ENCODE results near the gene FKBP4. TPM values are rescaled to one million over a fixed set of nuclear protein-coding genes. Genes with fewer than 3 reads are reported as not detected.

Gene FKBP4
- total RNA-seq, 1 donor from 2014 or later: 68.7 TPM

GRCh38 chr12:2792671-2793500, 1.9 kb upstream of the FKBP4 start:
- H3K4me3 ChIP-seq (ENCODE audit: insufficient read depth, low read depth, low read length): no peak overlapping the region
- H3K4me3 Mint-ChIP-seq (ENCODE audit: unreplicated experiment): peak overlapping the region; percentile 73
- H3K4me1 Mint-ChIP-seq (ENCODE audit: low read depth, unreplicated experiment): peaks cover 2% of the 10 kb centered on the region
- no peak overlapping the region for H3K4me2 ChIP-seq (ENCODE audit: low read length)
- H3K27ac ChIP-seq (ENCODE audit: low read depth, low read length): no peak overlapping the region
- peaks cover 12% of the 10 kb centered on the region for H3K4me1 ChIP-seq (ENCODE audit: insufficient read depth, low read length)
- DNase-seq (ENCODE audit: low read depth) (no peak), FAIRE-seq (no peak)
- peaks cover 21% of the 10 kb centered on the region for H4K20me1 ChIP-seq (ENCODE audit: insufficient read depth, low read length)
- peaks cover 18% of the 10 kb centered on the region for H3K27me3 ChIP-seq (ENCODE audit: insufficient read depth, low read length)
- no peak overlapping the region for H2AFZ ChIP-seq (ENCODE audit: low read depth, low read length)
- peaks cover 4% of the 10 kb centered on the region for H3K36me3 ChIP-seq (ENCODE audit: insufficient read depth, low read length)
- peaks cover 6% of the 10 kb centered on the region for H3K36me3 Mint-ChIP-seq (ENCODE audit: low read depth, unreplicated experiment)
- H3K9me3 Mint-ChIP-seq (ENCODE audit: unreplicated experiment): no peaks in the 10 kb centered on the region
- H3K27ac Mint-ChIP-seq (ENCODE audit: unreplicated experiment): no peak overlapping the region
- H3K9ac ChIP-seq (ENCODE audit: low read length): no peak overlapping the region
- no peaks in the 10 kb centered on the region for H3K9me3 ChIP-seq (ENCODE audit: insufficient read depth, low read depth, low read length)
- TF ChIP-seq EZH2 (IDR thresholded peaks at IDR 0.05; ENCODE audit: insufficient read depth, low read length) (no peak), CTCF (IDR thresholded peaks at IDR 0.05; ENCODE audit: insufficient read depth, low read depth, low read length) (no peak)
- peaks cover 23% of the 10 kb centered on the region for H3K27me3 Mint-ChIP-seq (ENCODE audit: low read depth, unreplicated experiment)
- H3K79me2 ChIP-seq (ENCODE audit: insufficient read depth, low read length): peaks cover 24% of the 10 kb centered on the region

GRCh38 chr12:2793561-2793960, 1.2 kb upstream of the FKBP4 start:
- DNase-seq (ENCODE audit: low read depth): no peak
- Mint-ChIP-seq H3K36me3 (ENCODE audit: low read depth, unreplicated experiment) (peaks cover 6% of the 10 kb centered on the region), H3K27me3 (ENCODE audit: low read depth, unreplicated experiment) (peaks cover 17% of the 10 kb centered on the region), H3K4me3 (ENCODE audit: unreplicated experiment) (peak overlapping the region; percentile 73), H3K9me3 (ENCODE audit: unreplicated experiment) (no peaks in the 10 kb centered on the region), H3K4me1 (ENCODE audit: low read depth, unreplicated experiment) (peaks cover 2% of the 10 kb centered on the region), H3K27ac (ENCODE audit: unreplicated experiment) (no peak overlapping the region)
- H3K9ac ChIP-seq (ENCODE audit: low read length): no peak overlapping the region
- H4K20me1 ChIP-seq (ENCODE audit: insufficient read depth, low read length): peaks cover 27% of the 10 kb centered on the region
- H2AFZ ChIP-seq (ENCODE audit: low read depth, low read length): no peak overlapping the region
- FAIRE-seq: no peak
- no peak for TF ChIP-seq CTCF (IDR thresholded peaks at IDR 0.05; ENCODE audit: insufficient read depth, low read depth, low read length)
- no peak for TF ChIP-seq EZH2 (IDR thresholded peaks at IDR 0.05; ENCODE audit: insufficient read depth, low read length)
- no peaks in the 10 kb centered on the region for H3K9me3 ChIP-seq (ENCODE audit: insufficient read depth, low read depth, low read length)
- H3K27ac ChIP-seq (ENCODE audit: low read depth, low read length): no peak overlapping the region
- peaks cover 27% of the 10 kb centered on the region for H3K79me2 ChIP-seq (ENCODE audit: insufficient read depth, low read length)
- peaks cover 13% of the 10 kb centered on the region for H3K27me3 ChIP-seq (ENCODE audit: insufficient read depth, low read length)
- no peak overlapping the region for H3K4me2 ChIP-seq (ENCODE audit: low read length)
- peaks cover 12% of the 10 kb centered on the region for H3K4me1 ChIP-seq (ENCODE audit: insufficient read depth, low read length)
- no peak overlapping the region for H3K4me3 ChIP-seq (ENCODE audit: insufficient read depth, low read depth, low read length)
- peaks cover 9% of the 10 kb centered on the region for H3K36me3 ChIP-seq (ENCODE audit: insufficient read depth, low read length)

Measured in astrocyte (in vitro differentiated cells and primary cell).